ENCODE measurements around the gene ROPN1L.
"Not testable (repeated sequence)": the region's sequence is repeated elsewhere in the genome, so short reads cannot be mapped to it uniquely, and the experiment has no call there.

The ROPN1L gene

DNA sequence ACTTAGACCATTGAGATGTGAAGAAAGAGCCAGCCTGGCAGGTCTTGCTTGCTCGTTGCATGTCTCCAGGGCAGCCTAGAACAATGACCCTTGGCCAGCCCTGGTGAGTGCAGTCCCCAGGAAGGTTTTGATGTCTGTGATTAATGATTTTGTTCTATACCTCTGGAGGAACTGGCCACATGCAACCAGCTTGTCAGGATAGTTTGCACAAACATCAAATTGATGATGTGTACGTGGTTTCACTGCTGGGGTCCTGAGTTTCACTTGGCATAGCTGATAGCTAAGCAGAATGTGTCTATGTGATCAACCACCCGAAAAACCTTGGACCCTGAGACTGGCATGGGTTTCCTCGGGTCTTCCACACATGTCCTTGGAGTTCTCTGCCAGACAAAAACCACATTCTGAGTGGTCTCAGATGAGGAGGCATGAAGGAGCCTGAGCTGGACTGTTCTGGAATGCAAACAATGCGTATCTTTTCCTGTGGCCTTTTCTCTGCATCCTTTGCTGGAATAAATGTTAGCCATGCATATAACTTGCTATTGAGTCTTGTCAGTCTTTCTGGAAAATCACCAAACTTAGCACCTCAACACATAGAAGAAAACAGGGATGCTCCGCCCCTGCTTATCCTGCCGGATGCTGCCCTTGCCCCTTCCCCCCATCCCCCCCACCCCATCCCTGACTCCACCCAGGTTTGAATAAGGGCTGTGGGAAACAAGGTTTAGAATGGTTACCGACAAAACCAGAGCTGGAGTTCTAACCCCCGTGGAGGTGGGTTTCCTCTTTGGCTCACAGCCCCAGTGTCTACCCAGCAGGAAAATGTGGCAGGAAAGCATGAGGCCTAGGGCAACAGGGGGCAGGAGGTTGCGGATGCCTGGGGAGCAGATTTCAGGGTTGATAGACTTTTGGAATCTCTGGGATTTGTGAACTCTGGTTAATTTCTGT is 72.1 kb downstream of the ROPN1L start:
- TF ChIP-seq, protein P1, sequence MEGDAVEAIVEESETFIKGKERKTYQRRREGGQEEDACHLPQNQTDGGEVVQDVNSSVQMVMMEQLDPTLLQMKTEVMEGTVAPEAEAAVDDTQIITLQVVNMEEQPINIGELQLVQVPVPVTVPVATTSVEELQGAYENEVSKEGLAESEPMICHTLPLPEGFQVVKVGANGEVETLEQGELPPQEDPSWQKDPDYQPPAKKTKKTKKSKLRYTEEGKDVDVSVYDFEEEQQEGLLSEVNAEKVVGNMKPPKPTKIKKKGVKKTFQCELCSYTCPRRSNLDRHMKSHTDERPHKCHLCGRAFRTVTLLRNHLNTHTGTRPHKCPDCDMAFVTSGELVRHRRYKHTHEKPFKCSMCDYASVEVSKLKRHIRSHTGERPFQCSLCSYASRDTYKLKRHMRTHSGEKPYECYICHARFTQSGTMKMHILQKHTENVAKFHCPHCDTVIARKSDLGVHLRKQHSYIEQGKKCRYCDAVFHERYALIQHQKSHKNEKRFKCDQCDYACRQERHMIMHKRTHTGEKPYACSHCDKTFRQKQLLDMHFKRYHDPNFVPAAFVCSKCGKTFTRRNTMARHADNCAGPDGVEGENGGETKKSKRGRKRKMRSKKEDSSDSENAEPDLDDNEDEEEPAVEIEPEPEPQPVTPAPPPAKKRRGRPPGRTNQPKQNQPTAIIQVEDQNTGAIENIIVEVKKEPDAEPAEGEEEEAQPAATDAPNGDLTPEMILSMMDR (IDR thresholded peaks at IDR 0.05; ENCODE audit: low read length, missing control alignments) = no peak
- DNase-seq (ENCODE audit: low read depth) = peak; percentile 86

DNA sequence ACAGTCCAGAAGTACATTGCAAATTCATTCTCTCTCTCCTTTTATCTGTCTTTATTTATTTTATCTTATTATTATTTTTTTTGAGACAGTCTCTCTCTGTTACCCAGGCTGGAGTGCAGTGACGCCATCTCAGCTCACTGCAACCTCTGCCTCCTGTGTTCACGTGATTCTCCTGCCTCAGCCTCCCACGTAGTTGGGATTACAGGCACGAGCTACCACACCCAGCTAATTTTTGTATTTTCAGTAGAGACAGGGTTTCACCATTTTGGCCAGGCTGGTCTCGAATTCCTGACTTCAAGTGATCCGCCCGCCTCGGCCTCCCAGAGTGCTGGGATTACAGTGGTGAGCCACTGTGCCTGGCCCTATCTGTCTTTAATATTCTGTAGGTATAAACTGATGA is 72.9 kb downstream of the ROPN1L start:
- not testable (repeated sequence) for DNase-seq (ENCODE audit: low read depth); H3K4me3 ChIP-seq (replicated peaks; ENCODE audit: low read depth, low read length)

More for the DNA sequence above, 72.1 kb downstream of the ROPN1L start:
- H3K4me3 ChIP-seq (replicated peaks; ENCODE audit: low read depth, low read length) = no peak overlapping the region

Measured in fibroblast of pulmonary artery (primary cell).